Stimulated activated CD4-positive, alpha-beta T cell treated with anti-CD3 and anti-CD28 coated beads, TNF-alpha, amount 100 ng/mL, for 1 hour (primary cell): Measurements from ENCODE around the gene SPOCK1.

Experiments
- DNase-seq, 3 donors: peaks; one replicate each; pipeline ENCODE4 v3.0.0-alpha.2; 2020; ENCODE audit warnings: low read depth in 3 of 3, low spot score in 1 of 3

SPOCK1 gene

GRCh38 chr5:137201876-137202275 lies 297.2 kb downstream of the SPOCK1 start:
- no peak for DNase-seq

- no peak for DNase-seq
Observed at GRCh38 chr5:137200906-137201700, 298.0 kb downstream of the SPOCK1 start.

GRCh38 chr5:137199966-137200365 lies 299.2 kb downstream of the SPOCK1 start:
- no peak for DNase-seq

GRCh38 chr5:137199201-137199600 lies 299.9 kb downstream of the SPOCK1 start:
- no peak for DNase-seq

GRCh38 chr5:137195483-137195882 lies 303.6 kb downstream of the SPOCK1 start:
- DNase-seq: no peak

GRCh38 chr5:137194300-137194699 lies 304.8 kb downstream of the SPOCK1 start:
- DNase-seq: no peak

GRCh38 chr5:137192293-137192743 lies 306.8 kb downstream of the SPOCK1 start:
- no peak for DNase-seq

GRCh38 chr5:137191179-137191578 lies 307.9 kb downstream of the SPOCK1 start:
- DNase-seq: no peak

- DNase-seq: no peak
Observed at GRCh38 chr5:137190441-137190840, 308.7 kb downstream of the SPOCK1 start.

- DNase-seq: no peak
Observed at GRCh38 chr5:137190031-137190430, 309.1 kb downstream of the SPOCK1 start.

GRCh38 chr5:137188566-137188965 lies 310.6 kb downstream of the SPOCK1 start:
- DNase-seq: no peak

- no peak for DNase-seq
Observed at GRCh38 chr5:137186759-137187461, 312.2 kb downstream of the SPOCK1 start.

- DNase-seq: no peak
Observed at GRCh38 chr5:137185193-137185592, 313.9 kb downstream of the SPOCK1 start.

GRCh38 chr5:137184734-137185133 lies 314.4 kb downstream of the SPOCK1 start:
- no peak for DNase-seq

GRCh38 chr5:137182576-137182975 lies 316.6 kb downstream of the SPOCK1 start:
- DNase-seq: no peak

GRCh38 chr5:137181667-137182066 lies 317.5 kb downstream of the SPOCK1 start:
- DNase-seq: no peak

GRCh38 chr5:137179203-137179602 lies 319.9 kb downstream of the SPOCK1 start:
- DNase-seq: no peak

GRCh38 chr5:137176609-137177008 lies 322.5 kb downstream of the SPOCK1 start:
- no peak for DNase-seq

GRCh38 chr5:137176126-137176525 lies 323.0 kb downstream of the SPOCK1 start:
- no peak for DNase-seq

- DNase-seq: no peak
Observed at GRCh38 chr5:137174196-137174595, 324.9 kb downstream of the SPOCK1 start.

- no peak for DNase-seq
Observed at GRCh38 chr5:137172258-137172657, 326.9 kb downstream of the SPOCK1 start.

GRCh38 chr5:137167187-137167586 lies 331.9 kb downstream of the SPOCK1 start:
- DNase-seq: no peak
